Kidney (tissue), 22 donors: ENCODE results near the gene ENOX1. TPM values are rescaled to one million over a fixed set of nuclear protein-coding genes. Genes with fewer than 3 reads are reported as not detected.

ENCODE experiments used
- DNase-seq, 5 donors: peaks; one replicate each; pipeline ENCODE4 v3.0.0-alpha.2; 2013 to 2020
- FAIRE-seq: peaks from 2 replicates; lab custom pipeline; 2012; peaks lifted over from hg19 to GRCh38; lab: Jason Lieb, UNC
- H3K27ac ChIP-seq, 2 donors: one replicate each; pipeline ENCODE4 v1.7.0; 2013; ENCODE audit warnings: low read depth in 2 of 2, low read length in 2 of 2, inconsistent platforms in 1 of 2
- H3K27me3 ChIP-seq: one replicate; pipeline ENCODE4 v1.7.1; 2013; ENCODE audit warnings: low read length, inconsistent platforms; ENCODE audit not compliant: control insufficient read depth, insufficient read depth
- H3K36me3 ChIP-seq, 3 donors: one replicate each; pipeline versions ENCODE4 v1.7.0 to v1.7.1; 2013; ENCODE audit warnings: low read length in 3 of 3, control low read depth in 1 of 3, inconsistent platforms in 1 of 3; ENCODE audit not compliant: insufficient read depth in 3 of 3, control insufficient read depth in 2 of 3
- H3K4me1 ChIP-seq, 3 donors: one replicate each; pipeline versions ENCODE4 v1.7.0 to v1.7.1; 2013; ENCODE audit warnings: low read length in 3 of 3, inconsistent platforms in 1 of 3, low read depth in 1 of 3; ENCODE audit not compliant: control insufficient read depth in 2 of 3, insufficient read depth in 2 of 3
- H3K4me3 ChIP-seq, 3 donors: one replicate each; pipeline versions ENCODE4 v1.7.0 to v1.8.1; 2013; ENCODE audit warnings: low read length in 3 of 3, control low read depth in 1 of 3, inconsistent platforms in 1 of 3
- H3K9ac ChIP-seq, 3 donors: one replicate each; pipeline versions ENCODE4 v1.7.0 to v1.7.1; 2013; ENCODE audit warnings: low read length in 3 of 3, control low read depth in 1 of 3, inconsistent platforms in 1 of 3
- H3K9me3 ChIP-seq, 3 donors: one replicate each; pipeline versions ENCODE4 v1.7.0 to v1.7.1; 2013; ENCODE audit warnings: low read length in 3 of 3, control low read depth in 1 of 3, inconsistent platforms in 1 of 3; ENCODE audit not compliant: control insufficient read depth in 2 of 3, insufficient read depth in 1 of 3
- intact Hi-C: fragments of 100-400 bp; cut with DNase I; formaldehyde crosslinking; loops from one replicate; pipeline ENCODE4 v1.11.1; 2022
- long read RNA-seq, 10 donors: library from polyadenylated mRNA in 1 of 10; unstranded in 1 of 10; transcript quantifications; one replicate each; pipeline ENCODE4 v2.0.0 and lab custom pipeline, GENCODE V29; 2021 to 2026
- polyA plus RNA-seq: library from polyadenylated mRNA; stranded (reverse); fragments of 350-450 nt; fragmentation: Illumina TruSeq; extraction: RNeasy Lipid Tissue Mini Kit (QIAGEN cat#74804); gene quantifications from one replicate; pipeline ENCODE4 v1.2.3, GENCODE V29; 2014; ENCODE audit warnings: low read depth, low replicate concordance; ENCODE audit not compliant: insufficient read depth
- total RNA-seq: library from RNA; stranded (reverse); fragmentation: NEBNext Ultra II Directional; extraction: Animal tissue kit (Norgen Biotek cat#: 25700); gene quantifications from one replicate; pipeline ENCODE4 v1.2.1, GENCODE V29; 2021
- TF ChIP-seq, protein P1 (sequence below): IDR thresholded peaks from 3 replicates; pipeline ENCODE4 v1.5.1; 2012; ENCODE audit warnings: mild to moderate bottlenecking, moderate library complexity, borderline replicate concordance; ENCODE audit not compliant: insufficient read depth; ENCODE audit errors: extremely low read depth
- donor health status: control.
- donor health status: control.
- donor health status: control.
- donor health status: control.
- donor health status: control.
- donor health status: DM: yes; HTN: yes; CAD: no.
- donor health status: Normal renal cell carcinoma (clear cell type).

Gene ENOX1
- total RNA-seq (4.9 TPM), polyA plus RNA-seq (6.8 TPM)
- long read RNA-seq, donor 1 = 0 reads
- long read RNA-seq, donor 2 = 0 reads
- long read RNA-seq, donor 3 = 0 reads
- long read RNA-seq, donor 4 = 0 reads
- long read RNA-seq, donor 5 = 0 reads
- long read RNA-seq, donor 6 = 0 reads
- long read RNA-seq, donor 7, partial matches to known transcripts = 2 of 10 reads
- long read RNA-seq, donor 7, other reads (novel, unspliced or antisense) = 8 of 10 reads
- long read RNA-seq, donor 8 = 0 reads
- long read RNA-seq, donor 9 = 0 reads
- long read RNA-seq, donor 10 = 0 reads

GRCh38 chr13:43786766-43787517, at the start of gene ENOX1:
TSS of gene ENOX1 (minus strand) at chr13:43786972.
- intact Hi-C loops = no loop called here
- H3K36me3 ChIP-seq = no peaks in the 10 kb centered on the region
- no peaks in the 10 kb centered on the region for H3K27me3 ChIP-seq
- peak within 1 kb of the TSS in 2 of 3 donors; percentile 19 to 30 for H3K9ac ChIP-seq
- H3K27ac ChIP-seq = peak within 1 kb of the TSS in 1 of 2 donors; percentile 19
- TF ChIP-seq, protein P1, sequence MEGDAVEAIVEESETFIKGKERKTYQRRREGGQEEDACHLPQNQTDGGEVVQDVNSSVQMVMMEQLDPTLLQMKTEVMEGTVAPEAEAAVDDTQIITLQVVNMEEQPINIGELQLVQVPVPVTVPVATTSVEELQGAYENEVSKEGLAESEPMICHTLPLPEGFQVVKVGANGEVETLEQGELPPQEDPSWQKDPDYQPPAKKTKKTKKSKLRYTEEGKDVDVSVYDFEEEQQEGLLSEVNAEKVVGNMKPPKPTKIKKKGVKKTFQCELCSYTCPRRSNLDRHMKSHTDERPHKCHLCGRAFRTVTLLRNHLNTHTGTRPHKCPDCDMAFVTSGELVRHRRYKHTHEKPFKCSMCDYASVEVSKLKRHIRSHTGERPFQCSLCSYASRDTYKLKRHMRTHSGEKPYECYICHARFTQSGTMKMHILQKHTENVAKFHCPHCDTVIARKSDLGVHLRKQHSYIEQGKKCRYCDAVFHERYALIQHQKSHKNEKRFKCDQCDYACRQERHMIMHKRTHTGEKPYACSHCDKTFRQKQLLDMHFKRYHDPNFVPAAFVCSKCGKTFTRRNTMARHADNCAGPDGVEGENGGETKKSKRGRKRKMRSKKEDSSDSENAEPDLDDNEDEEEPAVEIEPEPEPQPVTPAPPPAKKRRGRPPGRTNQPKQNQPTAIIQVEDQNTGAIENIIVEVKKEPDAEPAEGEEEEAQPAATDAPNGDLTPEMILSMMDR = no peak
- peak within 1 kb of the TSS; percentile 51 to 71 (median 59) for H3K4me3 ChIP-seq
- H3K9me3 ChIP-seq = no peaks in the 10 kb centered on the region
- DNase-seq = peak; percentile 85 to 95 (median 91)
- no peak for FAIRE-seq
- peaks cover 0 to 6% (median 0%) of the 10 kb centered on the region in 3 donors for H3K4me1 ChIP-seq

DNA sequence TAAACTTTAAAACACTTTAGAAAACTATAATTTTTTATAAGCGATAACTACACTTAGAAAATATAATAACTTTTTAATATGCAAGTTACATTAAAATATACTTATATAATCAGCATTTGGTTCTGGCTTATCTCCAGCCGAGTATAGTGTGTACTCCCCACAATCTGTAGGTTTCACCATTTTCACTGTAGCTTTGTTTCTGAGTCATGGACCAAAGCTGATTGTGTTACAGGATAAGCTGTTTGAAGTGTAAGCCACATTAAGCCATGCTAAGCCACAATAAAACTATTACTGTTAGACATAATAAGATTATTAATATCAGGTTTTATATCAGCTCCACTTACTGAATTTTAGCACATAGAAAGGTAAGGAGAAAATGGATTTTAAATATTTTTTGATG, 48.9 kb upstream of the ENOX1 start:
- Histone ChIP-seq H3K27ac (no peak overlapping the region), H3K4me1 (no peaks in the 10 kb centered on the region), H3K9me3 (no peaks in the 10 kb centered on the region), H3K9ac (no peak overlapping the region), H3K36me3 (no peaks in the 10 kb centered on the region), H3K27me3 (no peaks in the 10 kb centered on the region), H3K4me3 (no peak overlapping the region)
- intact Hi-C loops = no loop called here
- TF ChIP-seq, protein P1 = no peak
- DNase-seq = no peak
- FAIRE-seq = no peak

DNA sequence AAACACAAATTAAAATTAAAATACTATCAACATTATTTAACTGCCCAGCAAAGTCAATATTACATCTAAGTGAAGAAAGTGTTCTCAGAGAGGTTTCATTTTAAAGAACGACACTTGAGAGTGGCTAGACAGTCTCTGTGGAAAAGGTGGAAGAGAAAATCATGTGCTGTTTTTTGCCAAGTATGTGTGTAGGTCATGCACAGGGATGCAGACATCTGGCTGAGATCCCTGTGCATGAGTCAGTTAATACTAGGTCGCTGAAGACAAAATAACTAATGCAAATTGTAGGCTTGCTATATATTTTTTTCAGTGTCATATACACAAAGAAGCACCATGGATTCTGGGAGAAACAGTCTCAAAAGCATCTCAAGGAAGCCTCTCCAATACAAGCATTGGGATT, 44.3 kb upstream of the ENOX1 start:
- H3K27me3 ChIP-seq = no peaks in the 10 kb centered on the region
- H3K27ac ChIP-seq = no peak overlapping the region
- TF ChIP-seq, protein P1 = no peak
- H3K36me3 ChIP-seq = no peaks in the 10 kb centered on the region
- FAIRE-seq (no peak), DNase-seq (no peak)
- no peaks in the 10 kb centered on the region for H3K9me3 ChIP-seq
- no peaks in the 10 kb centered on the region for H3K4me1 ChIP-seq
- intact Hi-C loops = no loop called here
- no peak overlapping the region for H3K9ac ChIP-seq
- H3K4me3 ChIP-seq = no peak overlapping the region
